HK-2 (cell line): ENCODE results near the gene AKR1C1.
"Not testable (repeated sequence)": the region's sequence is repeated elsewhere in the genome, so short reads cannot be mapped to it uniquely, and the experiment has no call there.

Experiments used
- DNase-seq: peaks from one replicate; pipeline ENCODE4 v3.0.0-alpha.2; 2018; ENCODE audit not compliant: unreplicated experiment

AKR1C1 gene

DNA sequence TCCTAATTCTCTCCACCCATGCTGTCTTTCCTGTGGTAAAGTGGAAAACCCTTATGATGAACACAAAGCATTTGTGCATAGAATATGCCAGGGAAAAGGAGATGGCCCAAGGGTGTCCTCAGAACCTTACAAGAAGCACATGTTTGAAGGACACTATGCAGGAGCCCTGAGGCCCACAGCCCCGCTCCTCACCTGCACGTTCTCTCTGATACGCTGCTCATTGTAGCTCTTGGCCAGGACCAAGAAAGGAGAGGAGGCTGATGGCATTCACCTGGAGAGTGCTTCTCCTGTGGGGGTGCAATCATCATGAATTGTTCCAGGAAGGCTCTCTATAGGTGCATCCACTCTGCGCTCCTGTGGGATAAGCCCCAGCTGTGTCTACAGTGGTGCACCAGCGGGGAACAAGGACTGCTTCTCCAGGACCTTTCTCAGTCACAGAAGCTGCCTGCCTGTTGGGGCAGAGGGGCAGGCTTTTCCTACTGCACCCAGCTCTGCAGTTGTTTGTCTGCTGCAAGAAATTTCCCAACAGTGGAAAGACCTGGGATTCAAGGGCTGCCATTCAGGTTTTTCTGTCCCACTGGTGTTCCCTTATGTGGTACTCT lies 20.5 kb downstream of the AKR1C1 start:
- DNase-seq, result no peak

DNA sequence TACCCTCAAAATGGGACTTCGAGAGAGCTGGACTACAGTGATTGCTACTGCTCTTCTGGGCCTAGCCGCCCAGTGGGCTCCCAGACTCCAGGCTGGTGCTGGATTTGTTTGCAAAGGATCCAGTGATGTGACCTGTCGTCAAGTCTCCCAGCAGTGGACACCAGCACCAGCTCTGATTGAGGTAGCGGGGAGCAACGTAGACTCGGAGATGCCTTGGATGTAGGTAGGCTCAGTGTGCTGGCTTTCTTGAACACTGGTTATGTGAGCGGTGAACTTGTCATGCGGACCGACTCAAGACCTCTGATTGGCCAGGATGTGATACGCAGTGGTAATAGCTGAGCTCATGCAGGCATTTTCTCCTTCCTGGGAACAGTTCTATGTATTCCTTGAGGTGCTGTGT lies 21.0 kb downstream of the AKR1C1 start:
- no peak for DNase-seq

DNA sequence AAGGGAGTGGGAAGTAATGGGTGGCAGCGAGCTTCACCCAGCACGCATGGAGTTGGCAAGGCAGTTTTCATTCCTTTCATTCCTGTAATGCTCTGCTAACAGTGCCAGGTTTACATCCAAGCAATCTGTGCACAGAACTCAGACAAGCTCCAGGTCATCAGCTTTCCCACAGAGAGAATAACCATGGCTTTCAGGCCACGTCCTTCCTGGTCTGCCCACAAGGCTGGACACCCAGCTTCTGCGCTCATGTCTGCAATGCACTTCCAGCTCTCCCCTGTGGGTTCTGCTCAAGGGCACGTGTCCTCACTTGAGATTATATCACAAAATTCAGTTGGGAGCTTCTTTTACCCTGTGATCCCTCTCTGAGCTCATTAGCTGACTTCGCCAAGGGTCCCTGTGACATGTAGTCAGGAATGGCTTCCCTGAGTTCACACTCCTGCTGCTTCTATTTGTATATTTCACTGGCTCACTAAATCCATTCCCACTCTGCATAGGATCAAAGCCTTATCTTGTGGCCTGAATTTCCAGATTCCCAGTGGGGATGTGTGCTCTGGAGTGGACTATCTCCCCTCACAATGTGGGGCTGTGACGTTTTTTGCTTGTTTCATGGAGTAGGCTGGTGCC lies 21.9 kb downstream of the AKR1C1 start:
- no peak for DNase-seq

DNA sequence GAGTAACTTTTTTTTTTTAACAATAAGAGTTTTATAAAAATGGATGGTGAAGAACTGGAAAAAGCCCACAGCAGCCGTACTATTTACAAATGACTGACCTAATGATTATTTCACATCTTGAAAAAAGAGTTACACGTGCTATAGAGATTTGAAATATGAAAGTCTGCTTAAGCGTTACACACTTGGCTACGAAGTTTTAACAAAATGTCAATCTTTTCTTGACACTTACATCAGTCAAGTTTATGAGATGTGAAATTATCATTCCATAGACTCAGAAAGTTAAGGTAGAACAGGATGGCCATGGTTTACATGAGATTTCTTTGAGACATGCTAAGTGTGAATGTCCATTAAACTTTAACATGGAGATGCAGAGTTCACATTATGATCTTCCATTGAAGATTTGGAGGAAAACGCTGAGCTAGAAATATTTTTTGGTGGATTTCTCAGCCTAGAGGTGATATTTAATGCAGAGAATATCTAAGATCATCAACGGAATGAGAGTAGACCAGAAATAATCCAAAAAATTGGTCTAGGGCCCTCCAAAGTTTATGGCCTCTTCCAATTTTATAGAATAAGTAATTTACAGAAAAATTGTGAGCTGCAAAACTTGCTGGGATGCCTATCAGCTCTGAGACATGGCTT lies 24.9 kb downstream of the AKR1C1 start:
- not testable (repeated sequence) for DNase-seq

DNA sequence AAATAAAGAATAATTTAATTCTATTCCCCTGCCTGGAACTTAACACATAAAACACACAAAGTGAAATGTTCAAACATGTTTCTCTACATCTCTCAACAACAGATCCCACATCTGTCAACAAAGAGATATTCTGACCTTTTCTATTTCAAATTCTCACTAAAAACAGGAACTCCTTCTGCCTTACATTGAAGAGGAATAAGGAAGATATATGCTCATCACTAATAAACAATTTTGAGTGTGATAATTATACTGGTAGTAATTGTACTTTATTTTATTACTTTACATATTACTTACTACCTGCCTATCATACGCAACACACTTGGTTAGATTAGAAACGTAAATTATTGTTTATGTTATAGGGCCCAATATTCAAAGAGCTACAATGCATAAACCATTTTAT lies 27.0 kb downstream of the AKR1C1 start:
- DNase-seq, result no peak

DNA sequence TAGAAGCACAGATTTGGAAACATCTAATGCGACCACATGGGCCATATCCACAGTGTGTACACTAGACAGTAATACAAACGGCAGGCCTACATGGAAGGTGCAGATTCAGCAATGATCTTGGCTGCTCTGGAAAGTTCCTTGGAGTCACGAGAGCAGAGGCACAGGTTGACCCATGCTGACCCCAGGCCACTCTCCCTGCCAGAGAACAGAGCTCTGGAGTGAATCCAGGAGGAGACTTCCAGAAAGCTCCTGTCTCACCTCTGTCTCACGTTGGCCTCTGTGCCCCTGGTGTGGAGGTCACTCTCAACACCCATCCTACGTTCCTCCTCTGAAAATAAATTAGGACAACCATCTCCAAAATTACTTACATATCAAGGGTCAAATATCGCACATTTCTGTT lies 28.2 kb downstream of the AKR1C1 start:
- not testable (repeated sequence) for DNase-seq

DNA sequence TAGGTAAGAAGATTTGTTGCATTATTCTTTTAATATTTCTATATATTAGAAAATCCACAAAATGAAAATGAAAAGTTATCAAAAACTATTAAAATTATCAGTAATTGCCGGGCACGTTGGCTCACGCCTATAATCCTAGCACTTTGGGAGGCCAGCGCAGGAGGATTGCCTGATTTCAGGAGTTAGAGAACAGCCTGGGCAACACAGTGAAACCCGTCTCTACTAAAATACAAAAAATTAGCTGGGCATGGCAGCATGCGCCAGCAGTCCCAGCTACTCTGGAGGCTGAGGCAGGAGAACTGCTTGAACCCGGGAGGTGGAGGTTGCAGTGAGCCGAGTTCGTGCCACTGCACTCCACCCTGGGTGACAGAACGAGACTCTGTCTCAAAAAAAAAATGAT lies 29.3 kb downstream of the AKR1C1 start:
- DNase-seq, result not testable (repeated sequence)

DNA sequence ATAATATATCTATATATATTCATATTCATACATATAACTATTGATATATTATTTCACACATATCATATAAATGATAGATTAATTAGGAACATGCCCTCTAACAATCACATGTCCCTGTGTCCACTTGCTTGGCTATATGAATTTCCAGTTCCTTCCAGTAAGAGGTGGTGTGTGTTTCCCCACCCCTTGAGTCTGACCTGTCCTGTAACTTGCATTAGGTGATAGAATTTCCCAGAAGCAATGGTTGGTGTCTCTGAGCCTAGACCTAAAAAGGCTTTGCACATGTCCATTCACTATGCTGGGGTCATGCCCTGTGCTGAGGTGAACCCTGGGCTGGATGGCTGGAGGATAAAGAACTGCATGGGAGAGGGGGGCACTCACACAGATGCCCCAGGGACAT lies 31.0 kb downstream of the AKR1C1 start:
- not testable (repeated sequence) for DNase-seq

DNA sequence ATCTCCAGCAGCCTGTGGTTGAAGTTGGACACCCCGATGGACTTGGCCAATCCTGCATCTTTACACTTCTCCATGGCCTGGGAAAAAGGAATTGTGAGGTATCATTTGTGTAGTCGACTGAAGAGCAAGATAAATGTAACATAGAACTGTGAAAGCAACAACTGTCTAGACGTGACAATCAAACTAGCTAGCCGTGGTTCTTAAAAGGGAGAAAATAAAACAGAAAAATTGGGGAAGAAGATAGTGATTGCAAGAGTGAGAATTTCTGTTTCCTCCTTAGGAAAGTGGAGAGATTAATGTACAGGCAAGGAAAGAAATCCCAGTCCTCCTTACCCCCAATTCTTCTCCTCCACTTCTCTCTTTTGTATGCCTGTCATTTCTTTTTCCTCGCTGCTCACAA lies 35.5 kb downstream of the AKR1C1 start:
- no peak for DNase-seq

DNA sequence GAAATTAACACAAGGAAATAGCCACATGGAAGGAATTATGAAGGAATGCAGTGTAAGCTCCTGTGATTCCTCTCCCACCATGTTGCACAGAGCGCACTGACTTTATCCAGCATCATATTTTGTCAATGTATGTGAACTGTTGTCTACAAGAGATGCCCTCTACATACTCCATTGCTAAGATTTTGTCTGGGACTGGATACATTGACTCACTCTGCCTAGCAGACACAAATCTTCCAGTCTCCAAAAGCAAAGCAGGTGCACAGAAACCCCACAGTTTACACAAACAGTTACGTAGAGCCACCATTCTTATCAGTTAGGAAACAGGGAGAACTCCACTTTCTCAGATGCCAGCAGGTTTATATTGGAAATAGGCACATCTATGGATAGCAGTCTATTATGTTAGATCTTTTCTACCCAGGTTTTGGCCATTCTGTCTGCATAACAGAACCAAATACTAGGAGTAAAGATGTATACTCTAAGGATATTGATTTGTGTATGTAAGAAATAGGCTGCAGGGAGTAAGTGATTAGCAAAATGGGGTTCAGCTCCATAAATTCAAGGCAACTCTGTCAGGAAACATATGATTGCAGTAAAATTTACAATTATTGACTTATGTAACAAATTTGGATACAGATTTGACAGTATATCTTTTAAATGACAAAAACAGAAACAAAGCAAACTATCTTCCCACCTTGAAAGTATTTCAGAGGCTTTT lies 39.0 kb downstream of the AKR1C1 start:
- DNase-seq, result no peak

DNA sequence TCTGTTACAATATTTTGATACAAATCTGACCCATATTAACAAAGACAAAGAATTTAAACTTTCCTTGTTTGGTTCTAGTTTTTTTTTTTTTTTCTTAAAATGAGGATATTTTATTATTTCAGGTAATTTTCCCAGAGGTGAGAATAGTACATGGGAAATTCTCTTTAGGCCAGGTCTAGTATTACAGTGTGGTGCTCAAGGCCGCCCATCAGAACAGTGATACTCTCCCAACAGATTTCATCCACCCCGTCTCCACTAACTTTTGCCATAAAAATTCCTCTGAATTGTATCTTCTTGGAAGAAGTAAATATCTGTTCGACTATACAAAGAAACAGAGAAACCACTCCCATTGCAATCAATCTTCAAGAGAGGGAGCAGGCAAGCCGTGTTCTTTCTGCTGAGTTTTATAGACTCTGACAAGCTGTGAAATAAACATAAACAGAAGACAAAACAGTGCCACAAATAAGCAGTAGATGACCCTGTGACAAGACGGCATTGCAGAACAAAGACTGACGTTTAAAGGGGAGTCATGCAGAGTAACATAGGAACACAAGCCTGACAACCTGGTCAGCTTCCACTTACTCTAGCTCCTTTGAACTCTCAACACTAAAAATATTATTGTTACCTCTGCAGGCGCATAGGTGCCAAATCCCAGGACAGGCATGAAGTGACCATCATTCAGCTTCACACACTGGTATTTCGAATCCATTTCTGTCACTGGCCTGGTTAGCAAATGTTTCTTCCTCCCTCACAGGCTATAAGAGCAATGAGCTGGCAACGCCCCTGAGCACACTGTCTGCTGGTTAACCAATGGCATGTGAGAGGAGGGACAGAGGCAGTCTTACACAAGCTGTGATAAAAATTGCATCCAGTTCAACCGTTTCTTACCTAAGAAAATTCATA lies 40.2 kb downstream of the AKR1C1 start, which contains the start of gene AKR1C2:
TSS of gene AKR1C2 (minus strand) at position 731 of the 903 bp plus-strand sequence. CDS start at position 709, 22 bp downstream.
- DNase-seq, result not testable (repeated sequence)

DNA sequence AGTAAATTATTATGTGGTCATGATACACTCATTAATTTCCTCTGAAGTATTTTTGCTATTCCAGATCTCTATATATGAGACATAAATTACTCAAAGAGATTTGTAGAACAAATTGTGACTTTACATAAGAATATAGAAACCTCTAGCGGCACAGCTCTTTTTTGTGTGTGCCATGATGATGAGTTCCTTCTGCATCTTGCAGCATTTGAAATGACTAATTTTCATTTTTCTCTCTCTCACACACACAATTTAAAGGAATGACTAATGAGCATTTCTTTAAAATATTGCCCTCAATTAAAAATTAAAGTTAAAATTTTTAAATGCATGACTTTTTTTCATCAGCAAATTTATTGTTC lies 40.8 kb downstream of the AKR1C1 start:
- DNase-seq, result not testable (repeated sequence)

DNA sequence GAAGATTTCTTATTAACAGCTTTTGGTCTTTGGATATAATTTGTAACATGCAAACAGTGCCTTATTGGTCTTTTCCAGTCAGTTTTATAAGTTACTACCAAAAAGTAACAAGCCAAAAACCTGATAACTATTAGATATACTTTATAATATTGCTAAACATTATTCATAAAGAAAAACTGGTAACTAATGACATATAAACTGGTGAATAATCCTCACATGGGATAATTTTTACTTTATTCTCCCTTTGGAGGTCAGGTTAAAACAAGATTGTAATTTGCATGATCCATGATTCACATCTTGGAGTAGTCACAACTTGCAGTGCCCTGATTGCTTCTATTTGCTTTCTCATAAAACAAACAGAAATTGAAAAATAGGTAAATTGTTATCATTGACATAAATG lies 41.3 kb downstream of the AKR1C1 start:
- DNase-seq, result not testable (repeated sequence)

DNA sequence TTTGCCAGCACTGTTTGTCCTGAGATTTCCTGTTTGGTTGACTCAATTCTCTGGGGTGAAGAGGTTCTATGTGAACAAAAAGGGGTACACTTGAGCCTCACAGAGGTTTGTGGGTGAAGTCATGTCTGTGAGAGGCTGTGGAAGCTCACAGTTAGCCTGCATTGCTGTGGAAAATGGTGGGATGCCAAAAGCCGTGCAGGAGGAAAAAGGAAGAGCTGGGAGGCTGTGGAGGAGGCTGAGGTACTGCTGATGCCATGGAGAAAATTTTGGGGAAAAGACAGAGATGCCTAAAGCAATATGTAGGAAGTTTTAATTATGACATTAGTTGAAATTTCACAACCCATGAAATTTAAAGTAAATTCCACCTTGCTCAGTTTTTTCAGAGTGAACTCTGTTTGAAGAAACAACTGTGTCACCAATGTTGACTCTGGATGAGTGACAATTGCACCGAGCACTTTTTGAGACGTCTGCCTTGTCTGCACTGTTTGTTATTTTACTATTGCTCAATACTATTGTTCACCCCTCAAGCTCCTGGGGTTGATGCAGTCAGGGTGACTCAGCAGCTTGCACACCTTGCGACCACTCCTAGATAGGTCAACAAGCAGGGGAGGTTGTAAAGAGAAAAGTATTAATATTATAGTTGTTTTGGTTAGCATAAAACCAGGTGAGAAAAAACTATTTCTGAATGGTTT lies 45.8 kb downstream of the AKR1C1 start:
- DNase-seq, result not testable (repeated sequence)

DNA sequence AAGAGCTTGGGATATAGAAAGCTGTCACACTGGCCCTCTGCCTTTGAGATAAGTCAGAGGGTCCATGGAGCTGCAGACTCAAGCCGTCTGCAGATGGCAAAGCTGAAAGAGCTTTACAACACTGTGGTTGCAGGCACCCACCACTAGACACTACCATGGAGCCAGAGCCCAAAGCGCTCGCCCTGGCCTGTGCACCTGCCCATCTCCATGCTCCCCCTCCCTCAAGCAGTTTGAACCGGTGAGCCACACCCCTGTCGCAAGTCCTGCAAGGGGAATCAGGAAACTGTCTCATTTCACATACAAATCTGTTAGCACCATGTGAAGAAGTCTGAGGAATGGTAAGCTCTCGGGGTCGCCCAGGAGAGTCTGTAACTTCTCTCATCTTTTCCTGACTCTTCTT lies 46.8 kb downstream of the AKR1C1 start:
- not testable (repeated sequence) for DNase-seq

DNA sequence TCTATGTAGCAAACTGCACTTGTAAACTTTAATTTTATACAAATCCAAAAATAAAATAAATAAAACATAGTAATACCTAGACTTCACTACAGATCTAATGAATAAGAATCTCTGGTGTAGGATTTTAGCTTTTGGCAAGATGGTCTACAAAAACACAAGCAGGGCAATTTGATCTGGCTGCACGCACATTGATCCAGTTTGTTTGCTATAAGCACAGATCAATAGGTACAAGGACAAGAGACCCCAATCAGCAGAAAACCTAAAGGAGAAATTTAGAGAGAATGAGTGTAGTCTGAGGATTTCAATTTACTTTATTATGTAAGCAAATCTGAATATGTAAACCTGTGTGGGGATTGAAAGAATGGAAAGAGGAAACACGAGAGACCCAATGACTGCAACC lies 48.2 kb downstream of the AKR1C1 start:
- not testable (repeated sequence) for DNase-seq

DNA sequence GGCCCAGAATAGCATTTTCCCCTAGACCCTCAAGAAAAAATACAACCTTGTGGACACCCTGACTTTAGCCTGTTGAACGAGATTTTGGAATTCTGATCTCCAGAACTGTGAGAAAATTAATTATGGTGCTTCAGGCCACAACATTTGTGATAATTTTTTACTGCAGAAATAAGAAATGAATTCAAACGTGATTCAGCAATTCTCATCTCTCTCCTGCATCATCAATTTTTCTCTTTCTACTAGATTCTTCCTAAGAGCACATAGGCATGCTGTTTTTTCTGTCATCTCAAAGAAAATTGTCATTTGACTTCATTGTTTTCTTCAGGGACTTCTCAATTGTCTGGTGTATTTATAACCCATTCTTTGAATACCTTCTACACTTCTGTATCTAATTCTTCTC lies 49.4 kb downstream of the AKR1C1 start:
- DNase-seq, result no peak

DNA sequence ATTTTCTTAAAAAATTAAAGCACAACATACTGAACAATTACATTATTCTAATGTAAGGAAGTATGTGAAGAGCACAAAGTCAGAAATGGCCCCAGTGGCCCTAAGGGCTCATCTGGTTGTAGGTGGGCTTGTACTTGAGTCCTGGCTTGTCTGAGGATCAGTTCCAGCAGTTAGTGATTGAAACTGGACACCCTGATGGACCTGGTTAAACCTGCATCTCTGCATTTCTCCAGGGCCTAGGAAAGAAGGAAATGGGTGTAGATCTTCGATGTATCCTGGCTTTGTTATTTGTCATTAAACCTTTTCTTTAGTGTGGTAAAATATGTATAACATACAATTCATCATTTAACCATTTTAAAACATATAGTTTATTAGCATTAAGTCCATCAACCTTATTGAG lies 50.2 kb downstream of the AKR1C1 start:
- no peak for DNase-seq

DNA sequence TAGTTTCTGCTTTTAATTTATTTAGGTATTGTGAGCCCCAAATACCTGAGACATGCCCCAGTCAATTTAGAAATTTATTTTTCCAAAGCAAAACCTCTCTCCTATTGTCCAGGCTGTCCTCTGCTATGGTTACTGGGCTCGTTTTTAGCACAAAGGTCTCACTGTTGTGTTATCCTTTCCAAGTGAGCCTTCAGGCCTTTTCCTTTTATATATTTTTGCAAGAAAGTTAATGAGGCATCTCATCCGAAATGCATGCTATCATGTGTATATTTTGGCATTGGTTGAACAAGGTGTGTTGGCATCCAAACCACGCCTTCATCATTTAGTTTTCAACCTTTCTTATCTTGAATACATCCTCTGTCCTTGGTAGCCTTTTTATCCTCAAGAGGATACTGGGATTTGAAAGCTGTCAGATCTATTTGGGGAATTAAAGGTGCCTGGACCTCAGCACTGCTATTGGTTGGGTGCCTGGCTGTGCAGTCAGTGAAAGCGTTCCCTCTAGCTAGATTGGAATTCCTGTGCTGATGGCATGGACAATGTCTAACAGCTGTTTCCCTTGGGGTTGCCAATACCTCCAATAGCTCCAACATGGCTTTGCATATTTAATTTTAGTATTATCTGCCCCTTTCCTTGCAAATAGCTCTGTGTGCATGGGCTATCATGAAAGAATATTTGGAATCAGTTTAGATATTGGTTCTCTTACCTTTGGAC lies 51.1 kb downstream of the AKR1C1 start:
- DNase-seq, result not testable (repeated sequence)

DNA sequence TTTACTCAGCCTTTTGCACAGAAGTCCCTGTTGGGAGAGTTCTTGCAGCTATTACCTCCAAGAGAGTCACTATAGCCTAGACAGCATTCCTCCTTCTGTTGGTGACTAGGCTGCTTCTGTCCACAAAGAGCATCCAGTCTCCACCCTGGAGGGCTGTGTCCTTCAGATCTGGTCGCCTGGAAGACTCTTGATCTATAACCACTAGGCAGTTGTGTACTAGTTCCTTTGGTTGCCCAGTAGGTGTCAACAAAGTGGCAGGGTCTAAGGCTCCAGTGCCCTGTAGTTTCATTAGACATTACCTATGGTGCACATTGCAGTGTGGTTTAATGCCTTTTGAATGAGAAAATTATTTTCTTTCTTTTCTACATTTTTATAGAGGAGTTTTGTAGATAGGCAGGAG lies 51.7 kb downstream of the AKR1C1 start:
- no peak for DNase-seq
